H9 (cell line): ENCODE measurements around the gene CCDC57. TPM values are rescaled to one million over a fixed set of nuclear protein-coding genes. Genes with fewer than 3 reads are reported as not detected.

Experiments used
- DNase-seq: peaks from one replicate; pipeline ENCODE4 v3.0.0-alpha.2; 2017
- H2AFZ ChIP-seq: one replicate; pipeline ENCODE4 v1.6.1; 2013; ENCODE audit warnings: mild to moderate bottlenecking, low read length, control low read depth, moderate library complexity
- H2AK5ac ChIP-seq: 2 replicates; pipeline ENCODE4 v1.6.1; 2013; ENCODE audit warnings: low read length, control low read depth, mixed read lengths; ENCODE audit not compliant: insufficient read length
- H2BK120ac ChIP-seq: one replicate; pipeline ENCODE4 v1.6.1; 2013; ENCODE audit warnings: low read depth, mild to moderate bottlenecking, low read length, control low read depth, inconsistent platforms; ENCODE audit not compliant: poor library complexity, severe bottlenecking
- H2BK12ac ChIP-seq: 2 replicates; pipeline ENCODE4 v1.6.1; 2013; ENCODE audit warnings: low read length, control low read depth, mixed read lengths, low read depth; ENCODE audit not compliant: insufficient read length
- H2BK15ac ChIP-seq: 2 replicates; pipeline ENCODE4 v1.6.1; 2013; ENCODE audit warnings: low read depth, low read length, control low read depth
- H2BK20ac ChIP-seq: one replicate; pipeline ENCODE4 v1.6.1; 2013; ENCODE audit warnings: low read depth, mild to moderate bottlenecking, low read length, control low read depth, inconsistent platforms; ENCODE audit not compliant: poor library complexity, severe bottlenecking
- H2BK5ac ChIP-seq: 2 replicates; pipeline ENCODE4 v1.6.1; 2013; ENCODE audit warnings: low read length, control low read depth, mixed read lengths; ENCODE audit not compliant: insufficient read length
- H3K14ac ChIP-seq: 2 replicates; pipeline ENCODE4 v1.6.1; 2013; ENCODE audit warnings: low read length, control low read depth; ENCODE audit not compliant: insufficient read depth
- H3K18ac ChIP-seq: 2 replicates; pipeline ENCODE4 v1.6.1; 2013; ENCODE audit warnings: low read depth, mild to moderate bottlenecking, mixed read lengths, low read length, control low read depth; ENCODE audit not compliant: insufficient read length
- H3K23ac ChIP-seq: 2 replicates; pipeline ENCODE4 v1.6.1; 2013; ENCODE audit warnings: low read length, control low read depth, mixed read lengths, low read depth; ENCODE audit not compliant: insufficient read length
- H3K23me2 ChIP-seq: 2 replicates; pipeline ENCODE4 v1.6.1; 2013; ENCODE audit warnings: low read depth, mild to moderate bottlenecking, mixed read lengths, low read length, control low read depth; ENCODE audit not compliant: insufficient read length, poor library complexity, severe bottlenecking
- H3K27ac ChIP-seq: 2 replicates; pipeline ENCODE4 v1.5.1; 2013; ENCODE audit warnings: low read length, control low read depth, mixed read lengths, low read depth; ENCODE audit not compliant: insufficient read length
- H3K27me3 ChIP-seq: 2 replicates; pipeline ENCODE4 v1.6.1; 2013; ENCODE audit warnings: low read length, control low read depth, inconsistent platforms; ENCODE audit not compliant: insufficient read depth
- H3K4ac ChIP-seq: 2 replicates; pipeline ENCODE4 v1.6.1; 2013; ENCODE audit warnings: low read depth, mild to moderate bottlenecking, control low read depth, inconsistent platforms, low read length, moderate library complexity
- H3K4me1 ChIP-seq: 2 replicates; pipeline ENCODE4 v1.6.1; 2013; ENCODE audit warnings: low read length, control low read depth, inconsistent platforms; ENCODE audit not compliant: insufficient read depth
- H3K4me2 ChIP-seq: 2 replicates; pipeline ENCODE4 v1.6.1; 2013; ENCODE audit warnings: low read length, control low read depth, mixed read lengths; ENCODE audit not compliant: insufficient read length, insufficient read depth
- H3K56ac ChIP-seq: 2 replicates; pipeline ENCODE4 v1.6.1; 2013; ENCODE audit warnings: low read depth, mild to moderate bottlenecking, mixed read lengths, low read length, control low read depth; ENCODE audit not compliant: insufficient read length
- H3K79me1 ChIP-seq: 2 replicates; pipeline ENCODE4 v1.6.1; 2013; ENCODE audit warnings: low read depth, mild to moderate bottlenecking, moderate library complexity, low read length, control low read depth, inconsistent platforms; ENCODE audit not compliant: insufficient read depth, poor library complexity, severe bottlenecking
- H3K79me2 ChIP-seq: 2 replicates; pipeline ENCODE4 v1.6.1; 2013; ENCODE audit warnings: low read length, control low read depth, inconsistent platforms; ENCODE audit not compliant: insufficient read depth
- H3K9ac ChIP-seq: 2 replicates; pipeline ENCODE4 v1.6.1; 2013; ENCODE audit warnings: low read length, control low read depth, mixed read lengths; ENCODE audit not compliant: insufficient read length; ENCODE audit errors: extremely low read depth
- H3K9me3 ChIP-seq: one replicate; pipeline ENCODE4 v1.6.1; 2013; ENCODE audit warnings: low read depth, low read length, inconsistent platforms; ENCODE audit not compliant: control insufficient read depth
- H3T11ph ChIP-seq: one replicate; pipeline ENCODE4 v1.6.1; 2013; ENCODE audit warnings: mild to moderate bottlenecking, low read length, control low read depth, inconsistent platforms
- H4K20me1 ChIP-seq: one replicate; pipeline ENCODE4 v1.6.1; 2013; ENCODE audit not compliant: control insufficient read depth, insufficient read length, insufficient read depth
- H4K5ac ChIP-seq: 2 replicates; pipeline ENCODE4 v1.6.1; 2013; ENCODE audit warnings: low read depth, mild to moderate bottlenecking, mixed read lengths, low read length, control low read depth; ENCODE audit not compliant: insufficient read length
- H4K8ac ChIP-seq: replicated peaks from 2 replicates; pipeline ENCODE4 v1.6.1; 2013; ENCODE audit warnings: low read length, control low read depth, mixed read lengths, low read depth; ENCODE audit not compliant: insufficient read length
- H4K91ac ChIP-seq: 2 replicates; pipeline ENCODE4 v1.6.1; 2013; ENCODE audit warnings: low read depth, mild to moderate bottlenecking, moderate library complexity, mixed read lengths, low read length, control low read depth; ENCODE audit not compliant: insufficient read length
- H3K27ac Mint-ChIP-seq, 3 experiments: 2 replicates in 2 of 3; 3 replicates in 1 of 3; pipeline ENCODE4 v1.8.0; 2020 to 2021; ENCODE audit warnings: mixed read lengths in 3 of 3, mild to moderate bottlenecking in 1 of 3, moderate library complexity in 1 of 3
- H3K27me3 Mint-ChIP-seq: 2 replicates; pipeline ENCODE4 v1.8.0; 2021; ENCODE audit warnings: low read depth, mild to moderate bottlenecking, moderate library complexity, mixed read lengths
- H3K36me3 Mint-ChIP-seq, 3 experiments: 2 replicates in 2 of 3; 3 replicates in 1 of 3; pipeline ENCODE4 v1.8.0; 2020 to 2021; ENCODE audit warnings: low read depth in 3 of 3, mixed read lengths in 3 of 3; ENCODE audit not compliant: insufficient read depth in 1 of 3
- H3K4me1 Mint-ChIP-seq, 2 experiments: 2 replicates each; pipeline ENCODE4 v1.8.0; 2020; ENCODE audit warnings: mixed read lengths in 2 of 2
- H3K4me3 Mint-ChIP-seq, 2 experiments: 2 replicates in 1 of 2; 3 replicates in 1 of 2; pipeline ENCODE4 v1.8.0; 2020 to 2021; ENCODE audit warnings: mild to moderate bottlenecking in 2 of 2, mixed read lengths in 2 of 2, moderate library complexity in 1 of 2
- H3K9me3 Mint-ChIP-seq, 2 experiments: 2 replicates in 1 of 2; 3 replicates in 1 of 2; pipeline ENCODE4 v1.8.0; 2020; ENCODE audit warnings: mild to moderate bottlenecking in 2 of 2, mixed read lengths in 2 of 2, moderate library complexity in 1 of 2
- CTCF ChIP-seq: fragments of 200-600 bp; sonication (generic); conservative IDR thresholded peaks from 3 replicates; pipeline ENCODE4 v1.8.0; 2021; ENCODE audit warnings: antibody characterized with exemption, mild to moderate bottlenecking
- WGBS: extraction: QIAGEN DNeasy Blood & Tissue Kit; methylation state at CpG from one replicate; pipeline ENCODE4 v1.1.7; 2013; ENCODE audit warnings: missing lambda C conversion rate, low lambda C conversion rate, mixed read lengths; ENCODE audit not compliant: insufficient read length; ENCODE audit errors: extremely low coverage; 5-methylcytosine and 5-hydroxymethylcytosine counted together
- total RNA-seq: library from RNA; stranded (reverse); gene quantifications from 2 replicates; pipeline ENCODE4 v1.2.1, GENCODE V29; 2021

CCDC57 gene
- total RNA-seq, 1 experiment from 2014 or later: 11.0 TPM

- Histone ChIP-seq H4K91ac (no peak overlapping the region), H3K79me2 (no peaks in the 10 kb centered on the region), H2BK12ac (no peak overlapping the region), H3K27ac (no peak overlapping the region), H2BK5ac (no peak overlapping the region), H4K5ac (no peak overlapping the region), H2BK20ac (no peak overlapping the region), H2BK15ac (no peak overlapping the region), H3K9me3 (no peaks in the 10 kb centered on the region), H3K4me2 (no peak overlapping the region), H3K79me1 (no peaks in the 10 kb centered on the region), H2BK120ac (no peak overlapping the region), H3K4ac (no peak overlapping the region), H4K8ac (no peak overlapping the region), H3K18ac (no peak overlapping the region), H2AK5ac (no peak overlapping the region), H3K23ac (no peak overlapping the region), H2AFZ (no peak overlapping the region), H3K14ac (no peak overlapping the region), H3T11ph (no peak overlapping the region), H3K23me2 (no peaks in the 10 kb centered on the region), H3K4me1 (no peaks in the 10 kb centered on the region), H3K9ac (no peak overlapping the region), H4K20me1 (no peaks in the 10 kb centered on the region), H3K27me3 (no peaks in the 10 kb centered on the region), H3K56ac (no peak overlapping the region)
- H3K36me3 Mint-ChIP-seq: no peaks in the 10 kb centered on the region
- no peak overlapping the region for H3K4me3 Mint-ChIP-seq
- no CpG with 5 or more reads among the region's 15 CpGs for WGBS
- no peak overlapping the region for H3K27ac Mint-ChIP-seq
- H3K27me3 Mint-ChIP-seq: peaks cover 17% of the 10 kb centered on the region
- no peaks in the 10 kb centered on the region for H3K9me3 Mint-ChIP-seq
- TF ChIP-seq CTCF: no peak
- H3K4me1 Mint-ChIP-seq: peaks cover 2 to 6% of the 10 kb centered on the region in 2 experiments; a peak in 2 of 4 replicates
- no peak for DNase-seq
Observed at GRCh38 chr17:82128287-82128686, 84.4 kb downstream of the CCDC57 start.
